HUES64 (cell line): Measurements from ENCODE around the gene PHF24.

ENCODE experiments used
- H3K27ac ChIP-seq: 2 replicates; pipeline ENCODE4 v1.7.0; 2013; ENCODE audit warnings: low read depth, low read length, inconsistent platforms
- H3K27me3 ChIP-seq: 2 replicates; pipeline ENCODE4 v1.6.1; 2013; ENCODE audit warnings: mild to moderate bottlenecking, low read length; ENCODE audit not compliant: insufficient read depth
- H3K36me3 ChIP-seq: 2 replicates; pipeline ENCODE4 v1.6.1; 2013; ENCODE audit warnings: mild to moderate bottlenecking, low read length; ENCODE audit not compliant: insufficient read depth
- H3K4me1 ChIP-seq: 2 replicates; pipeline ENCODE4 v1.6.1; 2013; ENCODE audit warnings: mild to moderate bottlenecking, low read length, moderate library complexity; ENCODE audit not compliant: insufficient read depth
- H3K4me3 ChIP-seq: 2 replicates; pipeline ENCODE4 v1.5.1; 2013; ENCODE audit warnings: mild to moderate bottlenecking, low read length, moderate library complexity
- H3K9ac ChIP-seq: 2 replicates; pipeline ENCODE4 v1.6.1; 2013; ENCODE audit warnings: mild to moderate bottlenecking, low read depth, low read length
- H3K9me3 ChIP-seq: 2 replicates; pipeline ENCODE4 v1.6.1; 2013; ENCODE audit warnings: low read depth, low read length; ENCODE audit not compliant: insufficient read depth
- WGBS: fragments of 150-250, 120-280 bp; methylation state at CpG from one replicate; pipeline ENCODE4 v1.1.7; 2013; ENCODE audit warnings: missing lambda C conversion rate; 5-methylcytosine and 5-hydroxymethylcytosine counted together

Gene PHF24

GRCh38 chr9:34992376-34992951 lies 34.4 kb downstream of the PHF24 start:
- Histone ChIP-seq H3K27me3 (no peaks in the 10 kb centered on the region), H3K9ac (peak overlapping the region; percentile 66; the same call in 1 of the 2 replicates), H3K4me3 (peak overlapping the region; percentile 41; the same call in 1 of the 2 replicates), H3K27ac (peak overlapping the region; percentile 94), H3K36me3 (peaks cover 36% of the 10 kb centered on the region), H3K9me3 (no peaks in the 10 kb centered on the region), H3K4me1 (peaks cover 40% of the 10 kb centered on the region)
- WGBS: 70% methylated on average over 16 of the region's 16 CpGs

- H3K27me3 ChIP-seq: no peaks in the 10 kb centered on the region
- peaks cover 40% of the 10 kb centered on the region for H3K4me1 ChIP-seq
- no peaks in the 10 kb centered on the region for H3K9me3 ChIP-seq
- WGBS: 33% methylated on average over 8 of the region's 10 CpGs
- peaks cover 43% of the 10 kb centered on the region for H3K36me3 ChIP-seq
- peak overlapping the region; percentile 94 for H3K27ac ChIP-seq
- H3K4me3 ChIP-seq: no peak overlapping the region
- peak overlapping the region; percentile 48; the same call in 1 of the 2 replicates for H3K9ac ChIP-seq
These were observed 35.6 kb downstream of the PHF24 start for GRCh38 chr9:34993502-34994259.

GRCh38 chr9:34994260-34994899 lies 36.3 kb downstream of the PHF24 start:
- H3K4me1 ChIP-seq: peaks cover 40% of the 10 kb centered on the region
- no peaks in the 10 kb centered on the region for H3K9me3 ChIP-seq
- peak overlapping the region; percentile 94 for H3K27ac ChIP-seq
- H3K9ac ChIP-seq: peak overlapping the region; percentile 48; the same call in 1 of the 2 replicates
- no peaks in the 10 kb centered on the region for H3K27me3 ChIP-seq
- H3K36me3 ChIP-seq: peaks cover 43% of the 10 kb centered on the region
- no peak overlapping the region for H3K4me3 ChIP-seq
- WGBS: 43% methylated on average over 4 of the region's 4 CpGs

- peaks cover 40% of the 10 kb centered on the region for H3K4me1 ChIP-seq
These were observed 37.0 kb downstream of the PHF24 start for GRCh38 chr9:34994900-34995669.

GRCh38 chr9:34995670-34996060 lies 37.6 kb downstream of the PHF24 start:
- H3K27ac ChIP-seq: no peak overlapping the region
- no peak overlapping the region for H3K9ac ChIP-seq
- no peak overlapping the region for H3K4me3 ChIP-seq
- no peaks in the 10 kb centered on the region for H3K9me3 ChIP-seq
- no peaks in the 10 kb centered on the region for H3K27me3 ChIP-seq
- WGBS: 95% methylated on average over 3 of the region's 3 CpGs
- peaks cover 41% of the 10 kb centered on the region for H3K4me1 ChIP-seq
- H3K36me3 ChIP-seq: peaks cover 43% of the 10 kb centered on the region

More at GRCh38 chr9:34994900-34995669, 37.0 kb downstream of the PHF24 start:
- 83% methylated on average over 7 of the region's 7 CpGs for WGBS
- Histone ChIP-seq H3K27ac (peak overlapping the region; percentile 24; the same call in 1 of the 2 replicates), H3K4me3 (no peak overlapping the region), H3K9ac (no peak overlapping the region), H3K9me3 (no peaks in the 10 kb centered on the region), H3K27me3 (no peaks in the 10 kb centered on the region), H3K36me3 (peaks cover 43% of the 10 kb centered on the region)

GRCh38 chr9:34996181-34996904 lies 38.3 kb downstream of the PHF24 start:
- Histone ChIP-seq H3K9ac (no peak overlapping the region), H3K36me3 (peaks cover 43% of the 10 kb centered on the region), H3K27ac (no peak overlapping the region), H3K9me3 (no peaks in the 10 kb centered on the region), H3K27me3 (no peaks in the 10 kb centered on the region), H3K4me1 (peaks cover 44% of the 10 kb centered on the region), H3K4me3 (no peak overlapping the region)
- 97% methylated on average over 26 of the region's 26 CpGs for WGBS

GRCh38 chr9:34996905-34997279 lies 38.8 kb downstream of the PHF24 start:
- Histone ChIP-seq H3K27me3 (no peaks in the 10 kb centered on the region), H3K9ac (no peak overlapping the region)

GRCh38 chr9:34997379-34997781 lies 39.3 kb downstream of the PHF24 start:
- H3K27me3 ChIP-seq: no peaks in the 10 kb centered on the region
- no peaks in the 10 kb centered on the region for H3K9me3 ChIP-seq
- H3K9ac ChIP-seq: no peak overlapping the region
- H3K36me3 ChIP-seq: peaks cover 43% of the 10 kb centered on the region
- H3K27ac ChIP-seq: no peak overlapping the region
- no peak overlapping the region for H3K4me3 ChIP-seq
- H3K4me1 ChIP-seq: peaks cover 38% of the 10 kb centered on the region

More at GRCh38 chr9:34996905-34997279, 38.8 kb downstream of the PHF24 start:
- H3K27ac ChIP-seq: no peak overlapping the region
- H3K4me1 ChIP-seq: peaks cover 42% of the 10 kb centered on the region
- peaks cover 43% of the 10 kb centered on the region for H3K36me3 ChIP-seq
- no peaks in the 10 kb centered on the region for H3K9me3 ChIP-seq
- H3K4me3 ChIP-seq: no peak overlapping the region
- 92% methylated on average over 10 of the region's 10 CpGs for WGBS

GRCh38 chr9:34998266-34998665 lies 40.2 kb downstream of the PHF24 start:
- H3K4me1 ChIP-seq: peaks cover 37% of the 10 kb centered on the region
- H3K9ac ChIP-seq: no peak overlapping the region
- H3K27me3 ChIP-seq: no peaks in the 10 kb centered on the region
- H3K9me3 ChIP-seq: no peaks in the 10 kb centered on the region
- 90% methylated on average over 2 of the region's 3 CpGs for WGBS
- H3K27ac ChIP-seq: no peak overlapping the region
- H3K4me3 ChIP-seq: no peak overlapping the region
- peaks cover 38% of the 10 kb centered on the region for H3K36me3 ChIP-seq

GRCh38 chr9:34999576-34999975 lies 41.5 kb downstream of the PHF24 start:
- no peak overlapping the region for H3K27ac ChIP-seq
- WGBS: 92% methylated on average over 2 of the region's 2 CpGs

More at GRCh38 chr9:34999576-34999975, 41.5 kb downstream of the PHF24 start:
- Histone ChIP-seq H3K9me3 (no peaks in the 10 kb centered on the region), H3K4me3 (no peak overlapping the region), H3K27me3 (no peaks in the 10 kb centered on the region), H3K4me1 (peaks cover 26% of the 10 kb centered on the region), H3K36me3 (peaks cover 36% of the 10 kb centered on the region), H3K9ac (no peak overlapping the region)
